ENCODE data around the gene MSH6.

DNA sequence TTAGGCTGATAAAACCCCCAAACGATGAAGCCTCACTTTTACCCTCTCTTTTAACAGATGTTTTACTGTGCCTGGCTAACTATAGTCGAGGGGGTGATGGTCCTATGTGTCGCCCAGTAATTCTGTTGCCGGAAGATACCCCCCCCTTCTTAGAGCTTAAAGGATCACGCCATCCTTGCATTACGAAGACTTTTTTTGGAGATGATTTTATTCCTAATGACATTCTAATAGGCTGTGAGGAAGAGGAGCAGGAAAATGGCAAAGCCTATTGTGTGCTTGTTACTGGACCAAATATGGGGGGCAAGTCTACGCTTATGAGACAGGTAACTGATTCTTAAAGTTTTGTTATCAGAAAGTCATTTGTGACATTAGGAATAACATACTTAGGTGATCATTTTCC lies 20.4 kb downstream of the MSH6 start:
- TF ChIP-seq, protein P1, sequence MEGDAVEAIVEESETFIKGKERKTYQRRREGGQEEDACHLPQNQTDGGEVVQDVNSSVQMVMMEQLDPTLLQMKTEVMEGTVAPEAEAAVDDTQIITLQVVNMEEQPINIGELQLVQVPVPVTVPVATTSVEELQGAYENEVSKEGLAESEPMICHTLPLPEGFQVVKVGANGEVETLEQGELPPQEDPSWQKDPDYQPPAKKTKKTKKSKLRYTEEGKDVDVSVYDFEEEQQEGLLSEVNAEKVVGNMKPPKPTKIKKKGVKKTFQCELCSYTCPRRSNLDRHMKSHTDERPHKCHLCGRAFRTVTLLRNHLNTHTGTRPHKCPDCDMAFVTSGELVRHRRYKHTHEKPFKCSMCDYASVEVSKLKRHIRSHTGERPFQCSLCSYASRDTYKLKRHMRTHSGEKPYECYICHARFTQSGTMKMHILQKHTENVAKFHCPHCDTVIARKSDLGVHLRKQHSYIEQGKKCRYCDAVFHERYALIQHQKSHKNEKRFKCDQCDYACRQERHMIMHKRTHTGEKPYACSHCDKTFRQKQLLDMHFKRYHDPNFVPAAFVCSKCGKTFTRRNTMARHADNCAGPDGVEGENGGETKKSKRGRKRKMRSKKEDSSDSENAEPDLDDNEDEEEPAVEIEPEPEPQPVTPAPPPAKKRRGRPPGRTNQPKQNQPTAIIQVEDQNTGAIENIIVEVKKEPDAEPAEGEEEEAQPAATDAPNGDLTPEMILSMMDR (IDR thresholded peaks at IDR 0.05 in 8 of 11, conservative IDR thresholded peaks at IDR 0.05 in 3 of 11), result no peak
- TF ChIP-seq POLR2AphosphoS5 (IDR thresholded peaks at IDR 0.05) (no peak), POLR2A (IDR thresholded peaks at IDR 0.05) (no peak)
